Measurements from ENCODE around the gene NTRK2.

Gene NTRK2

DNA sequence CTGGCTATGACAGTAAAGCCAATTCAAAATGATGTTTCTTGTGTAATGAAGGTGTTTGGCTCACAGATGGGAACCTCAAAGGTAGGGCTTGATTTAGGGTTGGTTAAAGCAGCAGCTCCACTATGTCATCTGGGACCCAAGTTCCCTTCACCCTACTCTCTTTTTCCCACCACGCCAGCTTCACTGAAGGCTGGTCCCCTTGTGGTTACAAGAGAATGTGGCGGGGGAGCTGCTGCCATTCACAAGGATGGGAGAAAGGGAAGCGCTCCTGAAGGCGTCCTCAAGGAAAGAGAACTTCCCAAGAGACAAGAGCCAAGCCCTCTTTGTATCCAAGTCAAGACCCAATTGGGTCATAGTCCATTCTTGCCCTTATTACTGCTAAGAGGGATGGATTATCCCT lies 72.7 kb downstream of the NTRK2 start:
- no peak for DNase-seq

DNA sequence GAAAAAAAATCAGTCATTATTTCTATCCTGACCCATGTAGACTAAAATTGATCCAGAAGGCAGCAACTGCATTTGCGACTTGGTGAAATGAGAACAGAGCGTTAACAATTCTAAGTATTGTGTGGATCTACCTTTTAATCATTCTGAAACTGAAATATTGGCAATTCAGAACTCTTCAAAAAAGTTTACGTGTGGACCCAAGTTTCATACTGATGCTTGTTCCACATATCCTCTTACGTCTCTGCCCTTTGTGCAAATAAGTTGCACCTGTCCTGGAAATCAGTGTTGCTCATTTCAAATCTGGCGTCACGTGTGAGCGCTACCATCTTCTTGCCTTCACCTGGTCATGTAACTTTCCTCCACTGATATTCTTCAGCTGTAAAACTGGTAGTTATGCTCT lies 74.7 kb downstream of the NTRK2 start:
- DNase-seq = no peak

DNA sequence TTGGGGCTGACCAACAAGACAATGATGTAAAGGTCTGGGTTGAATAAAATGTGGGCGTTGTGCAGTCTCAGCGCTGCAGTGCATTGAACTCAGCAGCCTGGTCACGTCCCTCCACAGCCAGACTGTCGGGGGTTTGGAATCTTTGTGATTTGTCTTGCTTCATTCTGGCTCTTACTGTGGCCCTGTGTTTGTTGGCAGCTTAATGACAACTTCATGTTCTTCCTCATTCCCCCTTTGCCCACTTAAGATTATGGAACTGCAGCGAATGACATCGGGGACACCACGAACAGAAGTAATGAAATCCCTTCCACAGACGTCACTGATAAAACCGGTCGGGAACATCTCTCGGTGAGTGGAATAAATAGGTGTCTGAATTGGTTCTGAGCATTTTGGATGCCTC lies 75.2 kb downstream of the NTRK2 start:
- DNase-seq = no peak

DNA sequence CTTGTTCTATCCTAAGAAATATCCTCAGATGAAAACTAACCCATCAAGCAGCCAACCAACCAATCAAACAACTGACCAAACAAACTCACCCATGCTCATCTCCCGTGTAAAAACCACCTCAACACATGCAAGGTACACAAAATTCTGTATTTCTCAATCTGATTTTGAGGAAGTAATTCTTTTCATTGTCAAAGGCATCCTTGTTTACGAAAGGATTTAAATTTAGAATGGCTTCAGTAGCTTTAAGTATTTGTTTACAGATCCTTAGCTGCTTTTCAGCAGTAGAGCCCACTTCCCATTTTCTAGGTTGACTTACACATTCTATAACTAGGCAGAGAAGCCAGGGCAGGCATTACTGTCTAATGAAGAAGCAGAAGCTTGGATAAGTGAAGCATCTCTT lies 78.6 kb downstream of the NTRK2 start:
- no peak for DNase-seq

DNA sequence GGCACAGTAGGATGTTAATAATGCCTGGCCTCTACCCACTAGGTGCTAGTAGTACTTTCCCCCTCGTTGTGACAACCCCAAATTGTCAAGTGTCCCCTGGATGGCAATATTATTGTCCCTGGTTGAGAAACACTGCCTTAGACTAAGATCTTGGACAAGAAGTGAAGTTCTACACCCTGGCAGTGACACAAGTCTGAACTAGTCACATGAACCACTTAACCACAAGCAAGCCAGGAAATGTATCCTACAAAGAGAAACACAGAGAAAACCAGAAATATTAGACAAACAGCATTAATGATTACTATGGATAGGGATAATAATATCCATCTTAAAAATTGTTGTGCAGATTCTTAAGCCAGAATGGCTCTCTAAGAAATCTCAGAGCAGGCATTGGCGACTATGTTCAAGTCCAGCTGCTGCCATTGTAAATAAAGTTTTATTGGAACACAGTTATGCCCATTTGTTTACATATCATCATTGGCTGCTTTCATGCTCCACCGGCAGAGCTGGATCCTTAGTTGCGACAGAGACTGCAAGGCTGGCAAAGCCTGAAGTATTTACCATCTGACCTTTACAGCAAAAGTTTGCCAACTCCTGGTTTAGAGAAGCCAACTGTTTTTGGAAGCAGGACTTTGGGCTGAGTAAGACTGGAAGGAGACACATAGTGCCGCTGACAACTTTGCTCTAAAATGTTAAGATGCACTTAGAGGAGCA lies 80.8 kb downstream of the NTRK2 start:
- no peak for DNase-seq

DNA sequence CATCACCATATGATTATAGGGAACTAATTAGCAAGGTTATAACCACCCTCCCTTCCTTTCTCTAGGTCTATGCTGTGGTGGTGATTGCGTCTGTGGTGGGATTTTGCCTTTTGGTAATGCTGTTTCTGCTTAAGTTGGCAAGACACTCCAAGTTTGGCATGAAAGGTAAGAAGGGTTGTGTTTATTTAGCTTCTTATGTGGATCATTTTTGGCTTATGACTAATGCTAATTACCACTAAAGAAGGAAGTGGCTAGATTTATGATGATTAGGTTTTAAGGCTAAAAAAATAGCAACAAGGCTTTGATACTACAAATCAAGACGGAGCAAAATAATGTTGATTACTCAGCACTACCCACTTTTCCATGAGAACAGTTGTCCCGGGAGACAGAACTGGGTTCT lies 82.4 kb downstream of the NTRK2 start:
- peak; percentile 7 for DNase-seq

DNA sequence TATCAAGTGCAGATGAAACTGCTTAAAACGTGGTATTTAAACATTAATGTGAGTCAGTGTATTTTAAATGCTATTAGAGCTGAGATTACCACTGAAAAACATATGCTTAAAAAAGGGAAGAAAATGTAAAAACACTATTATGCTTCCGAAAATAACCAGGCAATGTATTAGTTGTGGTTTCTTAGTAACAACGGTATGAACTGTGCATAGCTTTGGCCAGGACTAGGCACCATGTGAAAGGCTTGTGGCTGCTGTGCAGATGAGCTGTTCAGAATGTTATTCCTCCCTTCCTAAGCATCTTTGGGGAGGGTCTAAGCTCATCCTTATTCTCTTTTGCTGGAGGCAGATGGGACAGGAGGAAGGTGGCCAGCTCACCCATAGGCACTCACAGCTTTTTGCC lies 84.9 kb downstream of the NTRK2 start:
- no peak for DNase-seq

DNA sequence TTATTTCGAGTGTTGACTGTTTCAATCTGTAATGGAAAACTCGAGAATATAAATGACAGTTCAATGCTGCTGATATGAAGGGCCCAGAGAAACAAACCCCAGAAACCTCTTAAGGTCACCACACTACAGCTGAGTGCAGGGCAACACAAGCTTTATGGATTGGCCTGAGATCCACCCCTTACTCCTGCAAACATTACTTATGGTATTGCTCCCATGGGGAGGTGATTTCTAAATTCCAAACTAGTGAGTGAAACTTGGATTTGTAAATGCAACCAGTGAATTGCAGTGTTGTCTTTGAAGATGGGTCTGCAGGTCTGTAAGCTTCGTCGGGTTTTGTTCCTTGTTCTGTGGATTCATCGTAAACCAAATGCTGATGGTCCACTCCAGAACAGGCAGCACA lies 85.4 kb downstream of the NTRK2 start:
- DNase-seq = no peak

DNA sequence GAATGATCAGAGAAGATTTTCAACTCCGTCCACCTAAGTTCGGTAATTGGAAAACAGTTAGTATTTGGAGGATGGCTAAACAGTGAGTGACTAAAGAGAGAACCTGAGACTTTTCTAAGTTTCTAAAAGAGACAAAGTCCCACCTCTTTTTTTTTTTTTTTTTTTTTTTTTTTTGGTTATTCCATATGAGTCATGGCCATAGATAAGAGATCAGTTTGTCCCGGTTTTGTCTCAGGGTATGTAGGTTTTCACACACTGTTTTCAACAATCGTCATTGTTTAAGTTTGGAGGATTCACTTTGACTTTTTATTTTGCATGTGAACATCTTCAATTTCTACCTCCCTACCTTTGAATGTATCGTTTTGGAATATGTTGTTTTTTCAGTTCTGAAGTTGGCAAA lies 85.9 kb downstream of the NTRK2 start:
- DNase-seq = no peak

DNA sequence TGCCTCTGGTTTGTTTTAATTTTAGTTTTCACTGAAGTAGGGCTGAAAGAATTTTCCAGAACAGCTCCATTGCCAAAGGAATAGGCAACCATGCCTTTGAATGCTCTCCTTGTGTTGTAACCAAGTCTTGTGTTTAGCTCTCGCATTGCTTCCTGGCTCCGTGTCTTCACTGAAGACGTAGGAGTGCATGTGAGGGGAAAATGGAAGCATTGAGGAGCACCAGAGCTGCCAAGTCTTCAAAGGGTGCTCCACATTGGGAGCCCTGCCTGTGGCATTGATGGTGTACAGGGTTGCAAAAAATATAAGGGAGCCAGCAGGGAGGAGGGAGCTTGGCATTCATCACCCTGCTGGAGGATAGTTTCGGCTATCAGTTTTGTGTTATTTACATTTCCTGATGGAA lies 86.6 kb downstream of the NTRK2 start:
- no peak for DNase-seq

DNA sequence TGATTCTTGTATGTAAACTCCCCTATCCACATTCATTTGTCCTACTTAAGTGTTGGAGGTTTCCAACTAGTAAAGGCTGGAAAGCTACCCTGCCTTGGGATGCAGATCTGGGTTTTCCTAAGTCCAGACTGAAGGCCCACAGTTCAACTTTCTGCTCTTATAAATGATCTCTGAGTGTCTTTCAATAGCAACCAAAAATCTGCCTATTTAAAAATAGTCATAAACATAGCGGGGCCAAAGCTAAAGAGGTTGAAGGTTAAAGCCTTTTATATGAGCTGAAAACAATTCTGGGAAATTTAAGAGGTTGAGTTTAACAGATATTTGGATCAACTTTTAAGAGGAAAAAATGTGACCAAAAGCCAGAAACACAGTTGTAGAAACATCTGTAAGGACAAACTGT lies 87.2 kb downstream of the NTRK2 start:
- DNase-seq = no peak

DNA sequence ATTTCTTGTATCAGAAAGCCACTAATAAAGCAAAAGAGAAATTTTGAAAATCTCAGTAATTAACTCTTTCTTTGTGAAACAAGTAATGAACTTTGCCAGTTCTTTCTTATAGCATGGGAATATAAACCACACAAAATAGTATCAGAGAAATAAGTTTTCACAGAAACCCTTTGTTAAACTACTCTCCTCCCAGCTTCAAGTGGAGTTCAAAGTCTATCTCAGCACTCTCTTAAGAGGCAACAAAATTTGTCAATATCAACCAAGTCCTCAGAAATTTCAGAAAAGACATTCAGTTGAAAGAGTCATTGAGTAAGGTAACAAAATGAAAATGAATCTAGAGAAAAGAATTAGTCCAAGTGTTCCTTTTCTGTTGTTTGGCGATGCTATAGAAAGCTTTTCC lies 89.3 kb downstream of the NTRK2 start:
- no peak for DNase-seq

DNA sequence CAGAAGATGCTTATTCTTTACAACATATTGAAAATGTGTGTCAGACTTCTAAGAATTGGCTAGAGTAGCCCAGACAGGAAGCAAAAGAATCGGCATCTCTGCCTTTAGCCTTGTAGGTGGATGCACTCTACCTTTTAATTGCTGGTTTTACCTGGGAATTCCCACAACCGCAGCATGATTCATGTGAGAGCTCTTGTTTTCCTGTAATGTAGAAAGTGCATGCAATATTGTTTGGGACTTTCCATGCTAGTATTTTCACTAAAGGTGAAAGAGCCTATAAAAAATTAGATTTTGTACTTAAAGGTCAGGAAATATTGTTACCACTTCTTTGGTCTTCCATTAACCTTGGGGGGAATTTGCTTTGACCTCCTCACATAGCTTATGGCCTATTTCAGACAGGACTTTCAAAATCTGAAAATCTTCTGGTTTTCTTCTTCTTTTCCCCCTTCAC lies 89.8 kb downstream of the NTRK2 start:
- DNase-seq = peak; percentile 61

DNA sequence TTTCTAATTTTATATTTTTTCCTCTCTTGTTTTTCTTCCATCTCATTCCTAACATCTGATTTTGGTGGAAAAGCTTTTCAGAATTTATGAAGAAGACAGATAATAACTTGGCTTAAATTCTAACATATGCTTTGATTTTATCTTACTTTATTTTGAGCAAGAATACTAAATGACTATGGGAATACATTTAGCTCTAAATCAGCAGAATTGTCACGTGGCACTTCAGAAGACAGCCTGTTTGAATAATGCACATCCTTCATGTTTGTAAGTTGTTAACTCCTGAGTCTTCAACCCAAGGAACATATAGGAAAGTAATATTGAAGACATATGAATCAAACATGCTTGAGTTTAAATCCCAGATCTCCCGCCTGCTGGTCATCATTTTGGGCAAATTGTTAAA lies 90.3 kb downstream of the NTRK2 start:
- no peak for DNase-seq

DNA sequence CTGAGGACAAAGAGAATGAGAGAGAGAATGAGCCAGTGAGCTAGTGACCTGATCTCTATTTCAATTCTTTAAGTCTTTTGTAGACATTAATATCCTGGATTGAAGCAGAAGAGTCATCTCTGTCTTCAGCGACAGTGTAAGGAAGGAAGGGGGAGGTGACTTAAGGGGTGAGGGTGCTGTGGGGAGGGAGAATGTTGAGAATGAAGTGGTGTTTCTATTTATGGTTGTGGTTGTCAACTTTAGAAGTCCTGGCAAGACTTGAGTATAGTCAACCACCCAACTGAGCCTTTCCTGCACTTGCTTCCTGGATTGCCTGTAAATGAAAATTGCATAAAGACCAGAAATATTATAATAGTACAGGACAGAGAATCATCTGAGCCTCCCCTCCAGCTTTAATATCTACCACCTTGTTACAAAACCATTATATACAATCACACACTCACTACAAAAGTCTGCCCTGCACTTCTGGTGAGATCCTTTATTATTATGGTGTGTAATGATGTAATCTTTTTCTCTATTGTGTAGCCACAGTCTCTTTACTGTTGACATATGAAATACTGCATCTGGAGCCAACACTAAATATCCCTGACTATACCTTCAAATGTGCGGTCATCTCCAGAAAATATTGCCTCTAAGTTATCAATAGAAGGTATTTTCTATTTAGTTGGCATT lies 91.7 kb downstream of the NTRK2 start:
- no peak for DNase-seq

DNA sequence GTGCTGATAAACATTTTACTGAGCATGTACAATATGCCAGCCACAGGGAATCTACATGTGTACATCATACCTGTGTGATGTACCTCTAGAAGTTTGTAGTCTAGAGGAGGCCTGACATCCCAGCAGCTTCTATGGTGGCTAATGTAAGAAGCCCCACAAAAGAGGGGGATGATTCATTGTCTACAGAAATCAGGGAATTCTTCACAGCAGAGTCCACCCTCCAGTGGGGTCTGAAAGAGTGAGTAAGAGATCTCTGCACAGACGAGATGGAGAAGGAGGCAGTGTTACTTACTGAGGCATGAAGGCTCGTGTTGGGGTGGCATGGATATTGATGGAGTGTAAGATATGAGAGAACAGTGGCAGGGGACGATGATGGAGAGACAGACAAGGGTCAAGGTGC lies 103.0 kb downstream of the NTRK2 start:
- DNase-seq = no peak

DNA sequence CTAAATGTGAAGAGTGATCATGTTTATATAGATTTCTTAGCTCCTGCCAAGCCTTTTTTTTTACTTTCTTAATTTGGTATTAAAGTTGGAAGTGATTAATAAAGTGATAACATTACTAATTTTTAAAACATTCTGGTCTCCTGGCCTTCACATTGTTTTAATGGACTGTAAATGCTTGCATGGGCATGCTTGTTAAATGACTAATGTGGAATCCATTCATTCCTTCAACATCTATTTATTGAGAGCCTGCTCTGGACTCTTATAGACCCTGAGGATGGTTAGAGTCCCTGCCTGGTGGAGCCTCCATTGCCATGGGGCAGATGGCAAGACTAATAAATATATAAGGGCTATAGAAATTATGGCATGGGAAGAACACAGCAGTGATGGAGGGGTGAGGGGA lies 103.5 kb downstream of the NTRK2 start:
- DNase-seq = no peak

DNA sequence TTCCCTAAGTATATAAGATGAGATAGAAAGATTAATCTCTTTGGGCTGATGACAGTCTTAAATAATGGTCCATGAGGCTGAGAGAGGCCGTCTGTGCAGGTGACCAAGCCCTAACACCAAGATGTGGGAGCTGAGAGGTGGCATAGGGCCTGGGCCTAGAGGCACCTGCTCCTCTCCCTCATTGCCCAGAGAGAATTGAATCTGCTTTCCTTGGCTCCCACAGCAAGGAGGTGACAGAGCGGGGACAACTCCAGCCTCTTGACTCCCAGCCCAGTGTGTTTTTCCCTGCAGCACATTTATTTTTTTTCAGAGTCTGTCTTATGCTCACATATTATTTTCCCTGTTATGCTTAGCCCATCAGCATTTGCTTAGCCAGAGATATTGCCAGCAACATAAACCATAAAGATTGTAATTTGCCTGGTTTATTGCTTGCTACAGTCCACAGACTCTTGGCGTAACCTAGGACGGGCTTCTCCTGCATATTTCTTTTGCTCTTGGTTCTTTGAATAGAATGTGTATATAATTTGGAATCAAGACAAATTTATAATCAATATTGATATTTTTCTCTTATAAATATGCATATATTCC lies 105.6 kb downstream of the NTRK2 start:
- no peak for DNase-seq

DNA sequence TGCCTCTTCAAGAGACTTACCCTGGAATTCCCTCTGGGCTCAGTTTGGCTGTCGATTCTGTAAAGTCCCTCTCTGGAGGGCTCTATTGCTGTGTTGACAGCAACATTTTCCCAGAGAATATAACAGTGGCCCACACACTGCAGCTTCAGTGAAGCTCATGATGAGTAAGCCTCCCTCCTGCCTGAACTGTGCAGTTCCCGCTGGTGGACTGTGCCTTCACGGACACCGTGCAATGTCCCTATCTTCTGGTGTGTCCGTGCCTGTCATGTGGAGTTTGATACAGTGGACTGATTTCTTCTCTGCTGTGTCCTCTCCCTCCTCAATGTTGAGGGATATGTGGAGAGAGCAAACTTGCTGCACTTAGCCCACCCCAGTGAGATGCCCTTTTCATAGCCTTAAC lies 109.0 kb downstream of the NTRK2 start:
- no peak for DNase-seq

DNA sequence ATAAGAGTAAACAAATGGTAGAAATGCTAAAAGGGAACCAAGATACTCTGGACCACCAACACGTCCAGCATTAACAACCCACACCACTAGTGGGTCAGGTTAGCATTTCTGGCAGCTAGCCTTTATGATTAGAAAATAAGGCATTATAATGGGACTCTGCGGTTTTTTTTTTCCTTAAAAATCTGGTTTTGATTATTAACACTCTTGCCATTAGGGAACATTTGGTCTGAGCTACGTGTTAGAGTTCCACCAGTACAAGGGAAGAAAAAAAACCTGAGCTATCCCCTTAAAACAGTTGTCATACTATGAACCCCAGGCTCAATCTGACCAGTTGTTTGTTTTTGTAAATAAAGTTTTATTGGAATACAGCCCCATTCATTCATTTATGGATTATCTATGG lies 110.4 kb downstream of the NTRK2 start:
- no peak for DNase-seq

DNA sequence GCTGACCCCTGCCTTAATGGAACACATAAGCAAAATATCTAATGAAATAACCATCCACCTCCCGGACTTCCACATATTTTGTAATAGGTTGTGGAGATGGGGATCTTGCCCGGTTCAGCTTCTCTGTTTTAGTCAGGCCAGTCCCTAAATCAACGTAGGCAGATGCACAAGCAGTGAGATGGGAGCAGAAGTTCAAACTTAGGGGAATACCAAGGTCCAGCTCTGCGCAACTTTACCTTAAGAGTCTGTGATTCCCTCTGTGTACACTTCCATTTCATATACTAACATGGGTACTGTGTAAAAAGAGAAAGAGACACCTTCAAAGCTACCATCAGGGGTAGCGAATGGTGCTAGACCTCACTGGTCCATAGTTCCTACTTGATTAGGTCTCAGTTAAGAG lies 110.9 kb downstream of the NTRK2 start:
- DNase-seq = no peak

DNA sequence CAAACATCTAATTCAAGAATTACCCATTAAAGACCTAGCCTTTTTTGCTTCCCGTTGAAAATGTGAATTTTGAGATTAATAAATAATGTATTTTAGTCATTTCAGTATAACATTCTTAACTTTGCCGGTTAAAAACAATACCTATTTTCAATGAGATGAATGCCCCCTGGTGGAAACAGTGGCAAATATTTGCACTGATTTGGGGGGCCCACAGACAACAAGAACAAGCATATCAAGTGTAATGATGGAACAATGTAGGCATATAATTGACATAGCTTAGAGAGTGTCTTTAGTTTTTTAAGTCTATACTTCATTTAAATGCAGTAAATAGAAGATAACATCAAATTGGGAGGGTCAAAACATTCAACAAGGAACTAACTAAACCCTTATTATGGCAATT lies 111.9 kb downstream of the NTRK2 start:
- DNase-seq = peak; percentile 13

DNA sequence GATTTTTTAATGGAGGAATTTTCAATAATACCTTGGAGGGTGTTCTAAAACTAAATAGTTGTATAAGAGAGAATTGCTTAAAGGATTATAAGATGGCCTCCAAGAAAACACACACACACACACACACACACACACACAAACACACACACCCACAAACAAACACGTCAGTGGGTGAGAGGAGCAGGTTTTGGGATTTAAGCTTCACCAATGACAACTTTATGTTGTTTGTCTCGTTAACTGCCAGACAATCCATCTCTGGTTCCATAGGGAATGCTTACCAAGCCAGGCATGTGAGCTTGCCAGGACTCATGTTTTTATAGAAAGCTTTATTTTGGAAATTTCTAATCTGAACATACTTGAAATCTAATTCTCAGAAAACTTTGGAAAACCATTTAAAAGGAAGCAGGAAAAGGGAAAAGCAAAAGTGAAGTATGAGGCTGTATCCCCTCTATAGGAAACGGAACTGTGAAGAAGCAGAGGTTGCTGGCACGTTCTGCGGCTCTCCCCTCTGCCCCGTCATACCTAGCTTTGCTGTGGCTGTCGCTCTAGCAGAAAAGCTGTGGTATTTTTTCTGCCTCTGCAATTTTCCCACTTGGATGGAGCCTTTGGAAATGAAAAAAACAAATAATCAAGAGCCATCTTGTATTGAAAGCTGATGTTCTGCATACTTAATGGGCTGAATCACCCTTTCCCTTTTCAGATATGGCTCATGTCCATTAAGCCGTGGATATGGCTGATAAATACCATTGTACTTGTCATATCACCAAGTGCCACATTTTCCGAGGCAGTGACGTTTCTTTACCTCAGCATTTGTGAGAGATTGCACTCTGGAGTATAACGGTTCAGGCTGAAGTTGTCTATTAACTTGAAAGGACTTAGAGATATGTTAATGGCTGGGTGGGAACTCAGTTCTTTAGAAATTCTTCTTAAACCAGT lies 112.7 kb downstream of the NTRK2 start:
- DNase-seq = no peak
